Measurements from ENCODE around the gene TTC22.
"Not testable (repeated sequence)": the region's sequence is repeated elsewhere in the genome, so short reads cannot be mapped to it uniquely, and the experiment has no call there.

The TTC22 gene

GRCh38 chr1:54786778-54787177, 14.3 kb downstream of the TTC22 start:
- DNase-seq (ENCODE audit: low read depth): no peak

GRCh38 chr1:54784066-54784465, 17.1 kb downstream of the TTC22 start:
- no peak for DNase-seq (ENCODE audit: low read depth)

GRCh38 chr1:54782588-54782987, 18.5 kb downstream of the TTC22 start:
- DNase-seq (ENCODE audit: low read depth): no peak

GRCh38 chr1:54782156-54782555, 19.0 kb downstream of the TTC22 start:
- no peak for DNase-seq (ENCODE audit: low read depth)

GRCh38 chr1:54781023-54781723, 19.9 kb downstream of the TTC22 start:
- DNase-seq (ENCODE audit: low read depth): no peak

GRCh38 chr1:54777431-54777830, 23.7 kb downstream of the TTC22 start:
- no peak for DNase-seq (ENCODE audit: low read depth)

- DNase-seq (ENCODE audit: low read depth): no peak
Observed at GRCh38 chr1:54777011-54777410, 24.1 kb downstream of the TTC22 start.

GRCh38 chr1:54775828-54776721, 25.0 kb downstream of the TTC22 start:
- not testable (repeated sequence) for DNase-seq (ENCODE audit: low read depth)

- DNase-seq (ENCODE audit: low read depth): no peak
Observed at GRCh38 chr1:54774820-54775498, 26.2 kb downstream of the TTC22 start.

- no peak for DNase-seq (ENCODE audit: low read depth)
Observed at GRCh38 chr1:54772951-54773350, 28.2 kb downstream of the TTC22 start.

- no peak for DNase-seq (ENCODE audit: low read depth)
Observed at GRCh38 chr1:54768093-54768492, 33.0 kb downstream of the TTC22 start.

GRCh38 chr1:54767526-54767925, 33.6 kb downstream of the TTC22 start:
- no peak for DNase-seq (ENCODE audit: low read depth)

GRCh38 chr1:54766726-54767125, 34.4 kb downstream of the TTC22 start:
- DNase-seq (ENCODE audit: low read depth): no peak

GRCh38 chr1:54764922-54765561, 36.1 kb downstream of the TTC22 start:
- no peak for DNase-seq (ENCODE audit: low read depth)

GRCh38 chr1:54764133-54764921, 36.8 kb downstream of the TTC22 start, which contains the start of gene PARS2:
Gene PARS2, minus strand, starts transcription at chr1:54764523. Its CDS starts 5,362 bp downstream, at chr1:54759161.
- DNase-seq (ENCODE audit: low read depth): peak; percentile 93

GRCh38 chr1:54763816-54764132, 37.3 kb downstream of the TTC22 start:
- no peak for DNase-seq (ENCODE audit: low read depth)

- DNase-seq (ENCODE audit: low read depth): no peak
Observed at GRCh38 chr1:54758678-54759348, 42.3 kb downstream of the TTC22 start.

- DNase-seq (ENCODE audit: low read depth): no peak
Observed at GRCh38 chr1:54757833-54758232, 43.3 kb downstream of the TTC22 start.

- no peak for DNase-seq (ENCODE audit: low read depth)
Observed at GRCh38 chr1:54754486-54755285, 46.4 kb downstream of the TTC22 start.

GRCh38 chr1:54754045-54754444, 47.1 kb downstream of the TTC22 start:
- DNase-seq (ENCODE audit: low read depth): no peak

Data from T-helper 22 cell (primary cell).